ENCODE results near the gene COL24A1. TPM values are rescaled to one million over a fixed set of nuclear protein-coding genes. Genes with fewer than 3 reads are reported as not detected.

Gene COL24A1
- total and polyA plus RNA-seq, 2 of the 8 experiments (the other 6 are each of a cell fraction or from before 2014, with no cell fraction given) = 0.23 to 1.1 TPM

DNA sequence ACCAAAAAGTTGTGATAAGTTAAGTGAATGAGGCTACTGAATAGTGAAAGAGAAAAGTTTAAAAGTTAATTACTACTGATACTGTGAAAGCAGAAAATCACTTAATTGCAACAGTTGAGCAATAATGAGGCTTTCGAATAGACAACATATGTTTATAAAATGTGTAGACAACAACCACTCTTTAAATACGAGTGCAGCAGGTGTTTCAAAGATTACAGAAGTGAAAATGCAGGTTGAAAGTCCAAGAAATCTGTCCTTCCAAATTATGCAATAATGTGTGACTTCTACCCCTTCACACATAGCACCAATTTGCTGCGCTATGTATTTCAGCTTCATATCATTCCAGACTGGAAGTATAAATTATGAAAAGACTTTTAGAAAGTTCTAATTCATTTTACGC is 213.0 kb downstream of the COL24A1 start (continued):
- TF ChIP-seq NANOG (IDR thresholded peaks at IDR 0.05; ENCODE audit: insufficient read depth, low read depth, low read length, poor library complexity, severe bottlenecking) (no peak), RFX5 (IDR thresholded peaks at IDR 0.05; ENCODE audit: borderline replicate concordance, low read depth, low read length) (no peak)
- TF ChIP-seq, protein P1, sequence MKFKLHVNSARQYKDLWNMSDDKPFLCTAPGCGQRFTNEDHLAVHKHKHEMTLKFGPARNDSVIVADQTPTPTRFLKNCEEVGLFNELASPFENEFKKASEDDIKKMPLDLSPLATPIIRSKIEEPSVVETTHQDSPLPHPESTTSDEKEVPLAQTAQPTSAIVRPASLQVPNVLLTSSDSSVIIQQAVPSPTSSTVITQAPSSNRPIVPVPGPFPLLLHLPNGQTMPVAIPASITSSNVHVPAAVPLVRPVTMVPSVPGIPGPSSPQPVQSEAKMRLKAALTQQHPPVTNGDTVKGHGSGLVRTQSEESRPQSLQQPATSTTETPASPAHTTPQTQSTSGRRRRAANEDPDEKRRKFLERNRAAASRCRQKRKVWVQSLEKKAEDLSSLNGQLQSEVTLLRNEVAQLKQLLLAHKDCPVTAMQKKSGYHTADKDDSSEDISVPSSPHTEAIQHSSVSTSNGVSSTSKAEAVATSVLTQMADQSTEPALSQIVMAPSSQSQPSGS (IDR thresholded peaks at IDR 0.05; ENCODE audit: low read length) = no peak

All from H1 (cell line).